ENCODE results near the gene SPZ1.
"Not testable (repeated sequence)": the region's sequence is repeated elsewhere in the genome, so short reads cannot be mapped to it uniquely, and the experiment has no call there.

The SPZ1 gene

GRCh38 chr5:80319702-80320101 is at the start of gene SPZ1:
SPZ1 (plus strand) TSS chr5:80320002; CDS start chr5:80320216, 214 bp downstream.
- DNase-seq, result no peak

GRCh38 chr5:80270543-80270942 is 49.3 kb upstream of the SPZ1 start:
- DNase-seq, result not testable (repeated sequence)

- peak; percentile 29 for DNase-seq
Measured at GRCh38 chr5:80275347-80275746, 44.5 kb upstream of the SPZ1 start.

GRCh38 chr5:80276186-80276585 is 43.6 kb upstream of the SPZ1 start:
- DNase-seq, result no peak

GRCh38 chr5:80277191-80277590 is 42.6 kb upstream of the SPZ1 start:
- DNase-seq, result no peak

GRCh38 chr5:80282054-80282453 is 37.7 kb upstream of the SPZ1 start:
- DNase-seq, result peak; percentile 9

GRCh38 chr5:80283360-80283759 is 36.4 kb upstream of the SPZ1 start:
- no peak for DNase-seq

- DNase-seq, result no peak
Measured at GRCh38 chr5:80284720-80285119, 35.1 kb upstream of the SPZ1 start.

GRCh38 chr5:80288177-80288576 is 31.6 kb upstream of the SPZ1 start:
- DNase-seq, result no peak

GRCh38 chr5:80289320-80289719 is 30.5 kb upstream of the SPZ1 start:
- DNase-seq, result no peak

GRCh38 chr5:80291761-80292160 is 28.0 kb upstream of the SPZ1 start:
- DNase-seq, result no peak

GRCh38 chr5:80296121-80296520 is 23.7 kb upstream of the SPZ1 start:
- DNase-seq, result no peak

- no peak for DNase-seq
Measured at GRCh38 chr5:80299601-80300000, 20.2 kb upstream of the SPZ1 start.

GRCh38 chr5:80300125-80300524 is 19.7 kb upstream of the SPZ1 start:
- no peak for DNase-seq

- DNase-seq, result not testable (repeated sequence)
Measured at GRCh38 chr5:80300796-80301195, 19.0 kb upstream of the SPZ1 start.

- DNase-seq, result not testable (repeated sequence)
Measured at GRCh38 chr5:80301342-80301741, 18.5 kb upstream of the SPZ1 start.

- no peak for DNase-seq
Measured at GRCh38 chr5:80302636-80303035, 17.2 kb upstream of the SPZ1 start.

- no peak for DNase-seq
Measured at GRCh38 chr5:80308526-80308925, 11.3 kb upstream of the SPZ1 start.

GRCh38 chr5:80309871-80310665 is 9.7 kb upstream of the SPZ1 start:
- no peak for DNase-seq

- no peak for DNase-seq
Measured at GRCh38 chr5:80315244-80315643, 4.6 kb upstream of the SPZ1 start.

- DNase-seq, result no peak
Measured at GRCh38 chr5:80318212-80318611, 1.6 kb upstream of the SPZ1 start.

- no peak for DNase-seq
Measured at GRCh38 chr5:80324912-80325311, 5.1 kb downstream of the SPZ1 start.

GRCh38 chr5:80326468-80326867 is 6.7 kb downstream of the SPZ1 start:
- no peak for DNase-seq

GRCh38 chr5:80337379-80337778 is 17.6 kb downstream of the SPZ1 start:
- no peak for DNase-seq

GRCh38 chr5:80339116-80339515 is 19.3 kb downstream of the SPZ1 start:
- DNase-seq, result no peak
